ENCODE data around the gene SYT9.

The SYT9 gene

DNA sequence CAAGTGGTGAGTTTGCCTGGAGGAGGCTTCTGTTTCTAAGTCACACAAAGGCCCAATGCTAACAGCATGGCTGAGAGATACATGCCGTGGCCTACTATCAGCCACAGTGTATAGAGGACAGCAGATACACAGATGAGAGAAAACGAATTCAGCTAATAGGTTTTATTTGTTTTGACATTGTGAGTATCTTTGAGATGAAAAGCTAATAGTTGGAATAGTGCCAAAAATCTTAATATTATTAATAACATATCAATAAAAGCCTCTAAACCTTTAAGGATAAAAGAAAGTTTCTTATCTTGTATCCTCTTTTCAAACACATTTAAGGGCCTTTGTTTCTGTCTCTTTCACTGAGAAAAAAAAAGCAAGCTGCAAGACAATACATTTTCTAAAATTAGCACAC lies 203.2 kb downstream of the SYT9 start:
- TF ChIP-seq, protein P1, sequence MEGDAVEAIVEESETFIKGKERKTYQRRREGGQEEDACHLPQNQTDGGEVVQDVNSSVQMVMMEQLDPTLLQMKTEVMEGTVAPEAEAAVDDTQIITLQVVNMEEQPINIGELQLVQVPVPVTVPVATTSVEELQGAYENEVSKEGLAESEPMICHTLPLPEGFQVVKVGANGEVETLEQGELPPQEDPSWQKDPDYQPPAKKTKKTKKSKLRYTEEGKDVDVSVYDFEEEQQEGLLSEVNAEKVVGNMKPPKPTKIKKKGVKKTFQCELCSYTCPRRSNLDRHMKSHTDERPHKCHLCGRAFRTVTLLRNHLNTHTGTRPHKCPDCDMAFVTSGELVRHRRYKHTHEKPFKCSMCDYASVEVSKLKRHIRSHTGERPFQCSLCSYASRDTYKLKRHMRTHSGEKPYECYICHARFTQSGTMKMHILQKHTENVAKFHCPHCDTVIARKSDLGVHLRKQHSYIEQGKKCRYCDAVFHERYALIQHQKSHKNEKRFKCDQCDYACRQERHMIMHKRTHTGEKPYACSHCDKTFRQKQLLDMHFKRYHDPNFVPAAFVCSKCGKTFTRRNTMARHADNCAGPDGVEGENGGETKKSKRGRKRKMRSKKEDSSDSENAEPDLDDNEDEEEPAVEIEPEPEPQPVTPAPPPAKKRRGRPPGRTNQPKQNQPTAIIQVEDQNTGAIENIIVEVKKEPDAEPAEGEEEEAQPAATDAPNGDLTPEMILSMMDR (IDR thresholded peaks at IDR 0.05; ENCODE audit: extremely low read depth, missing control alignments), result no peak
- DNase-seq (ENCODE audit: low spot score), result no peak

DNA sequence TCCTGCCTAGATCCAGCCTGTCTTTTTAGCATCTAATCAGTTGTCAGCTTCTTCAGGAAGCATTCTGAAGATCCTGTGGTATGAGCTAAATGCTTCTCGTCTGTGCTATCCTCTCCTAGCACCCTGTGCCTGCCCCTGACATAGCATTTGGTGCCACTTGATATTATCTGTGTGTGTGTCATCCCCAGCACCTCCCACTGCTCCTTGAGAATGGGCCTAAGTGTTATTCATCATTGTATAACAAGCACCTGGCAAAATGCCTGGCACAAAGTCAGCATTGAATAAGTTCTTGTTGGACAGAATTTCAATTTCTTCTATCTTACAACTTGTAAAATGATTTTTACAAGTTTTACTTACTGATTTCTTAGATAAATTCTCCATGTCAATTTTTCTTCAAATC lies 205.5 kb downstream of the SYT9 start:
- no peak for DNase-seq (ENCODE audit: low spot score)

DNA sequence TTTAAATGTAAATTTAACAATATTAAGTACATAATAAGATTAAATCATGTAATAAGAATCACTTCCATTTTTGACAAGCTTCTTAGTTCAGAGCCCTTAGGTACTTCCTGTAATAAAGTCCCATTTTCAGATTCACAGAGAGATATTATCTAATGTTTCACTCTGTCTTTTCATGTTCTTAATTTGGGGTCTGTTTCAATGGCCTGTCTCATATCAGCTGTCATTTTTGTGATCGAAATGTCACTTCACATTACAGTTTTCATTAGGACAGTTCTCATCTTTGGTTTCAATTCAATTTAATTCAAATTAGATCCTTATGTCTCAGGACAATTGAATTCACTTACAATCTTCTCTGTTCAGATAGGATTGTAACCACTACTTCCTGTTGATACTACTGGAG lies 211.0 kb downstream of the SYT9 start:
- DNase-seq (ENCODE audit: low spot score), result no peak
- TF ChIP-seq, protein P1 (IDR thresholded peaks at IDR 0.05; ENCODE audit: extremely low read depth, missing control alignments), result no peak

More for the DNA sequence above, 205.5 kb downstream of the SYT9 start:
- TF ChIP-seq, protein P1 (IDR thresholded peaks at IDR 0.05; ENCODE audit: extremely low read depth, missing control alignments), result no peak

DNA sequence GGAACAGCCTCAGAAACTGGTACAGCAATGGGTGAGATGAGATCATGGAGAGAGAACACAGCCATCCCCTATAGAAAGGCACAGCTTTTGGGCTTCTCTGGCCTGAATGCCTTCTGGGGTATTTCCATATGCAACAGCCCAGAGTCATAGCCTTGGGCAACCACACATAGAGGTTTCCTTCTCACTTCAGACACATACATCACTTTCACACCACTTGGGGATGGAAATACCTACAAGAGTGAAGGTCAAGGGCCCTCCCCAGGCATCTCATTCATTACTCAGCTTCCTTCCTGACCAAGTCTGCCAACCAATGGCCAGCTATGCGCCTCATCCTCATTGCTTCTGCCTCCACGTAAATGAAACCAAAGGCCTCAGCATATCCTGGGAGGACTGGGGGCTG lies 215.9 kb downstream of the SYT9 start:
- DNase-seq (ENCODE audit: low spot score), result peak; percentile 27

DNA sequence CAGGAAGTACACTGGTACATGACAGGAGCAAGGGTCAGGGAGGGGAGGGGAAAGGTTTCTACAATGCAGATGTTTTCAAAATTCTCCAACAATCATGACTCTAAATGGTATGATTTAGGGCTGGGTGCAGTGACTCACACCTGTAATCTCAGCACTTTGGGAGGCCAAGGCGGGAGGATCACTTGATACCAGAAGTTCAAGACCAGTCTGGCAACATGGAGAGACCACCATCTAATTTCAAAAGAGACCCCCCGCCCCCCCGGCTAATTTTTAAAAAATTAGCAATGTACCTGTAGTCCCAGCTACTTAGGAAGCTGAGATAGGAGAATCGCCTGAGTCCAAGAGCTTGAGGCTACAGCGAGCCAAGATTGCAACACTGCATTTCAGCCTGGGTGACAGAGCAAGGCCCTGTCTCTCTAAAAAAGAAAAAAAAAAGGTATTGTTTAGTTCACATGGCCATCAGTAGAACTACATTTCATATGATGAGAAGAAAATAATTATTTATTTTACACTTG lies 217.7 kb downstream of the SYT9 start:
- DNase-seq (ENCODE audit: low spot score), result no peak
- TF ChIP-seq, protein P1 (IDR thresholded peaks at IDR 0.05; ENCODE audit: extremely low read depth, missing control alignments), result no peak

More for the DNA sequence above, 215.9 kb downstream of the SYT9 start:
- TF ChIP-seq, protein P1 (IDR thresholded peaks at IDR 0.05; ENCODE audit: extremely low read depth, missing control alignments), result no peak

DNA sequence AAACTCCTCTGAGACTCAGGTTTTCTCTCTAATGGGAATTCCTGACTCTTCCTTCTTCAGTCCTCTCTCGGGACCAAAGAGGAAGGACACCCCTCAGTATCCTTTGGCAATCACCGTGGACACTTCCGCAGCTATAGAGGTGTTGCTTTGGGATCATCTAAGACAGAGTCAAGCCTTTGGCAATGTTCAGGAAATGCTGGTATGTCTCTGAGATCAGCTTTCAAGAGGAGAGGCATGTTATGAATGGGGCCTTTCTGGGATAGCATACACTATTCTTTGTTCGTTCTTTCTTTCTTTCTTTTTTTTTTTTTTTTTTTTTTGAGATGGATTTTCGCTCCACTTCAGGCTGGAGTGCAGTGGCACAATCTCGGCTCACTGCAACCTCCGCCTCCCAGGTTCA lies 219.4 kb downstream of the SYT9 start:
- DNase-seq (ENCODE audit: low spot score), result no peak
- TF ChIP-seq, protein P1 (IDR thresholded peaks at IDR 0.05; ENCODE audit: extremely low read depth, missing control alignments), result no peak

DNA sequence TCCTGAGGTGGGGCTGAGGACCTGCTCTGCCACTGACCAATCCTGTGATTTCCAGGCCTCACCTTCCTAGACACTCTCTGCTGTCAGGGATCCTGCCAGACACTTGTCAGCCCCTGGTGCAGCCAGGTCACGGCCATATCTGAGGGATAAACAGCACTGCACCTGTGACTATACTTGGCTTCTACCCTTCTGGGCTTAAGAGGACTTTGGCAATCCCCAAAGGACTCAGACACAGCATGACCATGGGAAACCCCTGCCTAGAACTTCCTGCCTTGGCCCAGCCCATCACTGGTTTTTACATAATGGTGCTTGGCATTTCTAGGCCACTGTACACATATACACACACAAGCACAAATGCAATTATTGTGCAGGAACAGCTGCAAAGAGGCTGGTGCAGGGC lies 222.0 kb downstream of the SYT9 start:
- peak; percentile 57 for DNase-seq (ENCODE audit: low spot score)
- TF ChIP-seq, protein P1 (IDR thresholded peaks at IDR 0.05; ENCODE audit: extremely low read depth, missing control alignments), result no peak

Measured in GM20000 (cell line).